HFFc6 (cell line): Measurements from ENCODE around the gene C20orf173. TPM values are rescaled to one million over a fixed set of nuclear protein-coding genes. Genes with fewer than 3 reads are reported as not detected.

ENCODE experiments used
- DNase-seq: peaks from one replicate; pipeline ENCODE4 v3.0.0-alpha.2; 2018
- H3K27ac Mint-ChIP-seq: 2 replicates; pipeline ENCODE4 v1.8.0; 2020; ENCODE audit warnings: mild to moderate bottlenecking, mixed read lengths
- H3K27me3 Mint-ChIP-seq: 2 replicates; pipeline ENCODE4 v1.8.0; 2021; ENCODE audit warnings: mild to moderate bottlenecking, moderate library complexity, mixed read lengths; ENCODE audit not compliant: insufficient read depth
- H3K36me3 Mint-ChIP-seq: 2 replicates; pipeline ENCODE4 v1.8.0; 2021; ENCODE audit warnings: low read depth, mixed read lengths
- H3K4me1 Mint-ChIP-seq: 2 replicates; pipeline ENCODE4 v1.8.0; 2020; ENCODE audit warnings: low read depth, mixed read lengths
- H3K4me3 Mint-ChIP-seq: 2 replicates; pipeline ENCODE4 v1.8.0; 2020; ENCODE audit warnings: mild to moderate bottlenecking, moderate library complexity, mixed read lengths
- H3K9me3 Mint-ChIP-seq: 2 replicates; pipeline ENCODE4 v1.8.0; 2020; ENCODE audit warnings: mild to moderate bottlenecking, mixed read lengths
- CTCF ChIP-seq: fragments of 200-600 bp; sonication (generic); IDR thresholded peaks from 2 replicates; pipeline ENCODE4 v1.5.0; 2021; ENCODE audit warnings: antibody characterized with exemption, mild to moderate bottlenecking
- total RNA-seq, 6 experiments: library from RNA; stranded (reverse); fragmentation: NEBNext Ultra II Directional; extraction: Animal tissue kit (Norgen Biotek cat#: 25700); gene quantifications; 2 replicates in 1 of 6; 3 replicates in 5 of 6; pipeline ENCODE4 v1.2.3, GENCODE V29; 2021

C20orf173 gene
- total RNA-seq, 6 experiments from 2014 or later: not detected

GRCh38 chr20:35490736-35491181 is 38.7 kb downstream of the C20orf173 start:
- no peak for DNase-seq
- no peaks in the 10 kb centered on the region for H3K4me1 Mint-ChIP-seq
- H3K27me3 Mint-ChIP-seq: no peaks in the 10 kb centered on the region; the same call in 1 of the 2 replicates
- no peak for TF ChIP-seq CTCF
- H3K36me3 Mint-ChIP-seq: peaks cover 39% of the 10 kb centered on the region
- H3K9me3 Mint-ChIP-seq: no peaks in the 10 kb centered on the region
- H3K4me3 Mint-ChIP-seq: no peak overlapping the region
- H3K27ac Mint-ChIP-seq: no peak overlapping the region

- Mint-ChIP-seq H3K27me3 (no peaks in the 10 kb centered on the region), H3K36me3 (peaks cover 33% of the 10 kb centered on the region), H3K4me1 (no peaks in the 10 kb centered on the region), H3K9me3 (no peaks in the 10 kb centered on the region), H3K4me3 (no peak overlapping the region), H3K27ac (no peak overlapping the region)
- DNase-seq: no peak
- TF ChIP-seq CTCF: no peak
Measured at GRCh38 chr20:35489717-35490116, 39.7 kb downstream of the C20orf173 start.

GRCh38 chr20:35487479-35487878 is 42.0 kb downstream of the C20orf173 start:
- Mint-ChIP-seq H3K27me3 (peaks cover 3% of the 10 kb centered on the region; the same call in 1 of the 2 replicates), H3K36me3 (peaks cover 41% of the 10 kb centered on the region), H3K4me1 (no peaks in the 10 kb centered on the region), H3K27ac (no peak overlapping the region), H3K4me3 (no peak overlapping the region), H3K9me3 (peaks cover 8% of the 10 kb centered on the region)
- no peak for TF ChIP-seq CTCF
- no peak for DNase-seq

- H3K4me3 Mint-ChIP-seq: no peak overlapping the region
- DNase-seq: no peak
- no peaks in the 10 kb centered on the region for H3K4me1 Mint-ChIP-seq
- H3K27me3 Mint-ChIP-seq: peaks cover 3% of the 10 kb centered on the region; the same call in 1 of the 2 replicates
- H3K27ac Mint-ChIP-seq: no peak overlapping the region
- TF ChIP-seq CTCF: no peak
- peaks cover 8% of the 10 kb centered on the region for H3K9me3 Mint-ChIP-seq
- H3K36me3 Mint-ChIP-seq: peaks cover 25% of the 10 kb centered on the region
Measured at GRCh38 chr20:35479798-35480197, 49.7 kb downstream of the C20orf173 start.

- TF ChIP-seq CTCF: no peak; the same call in 1 of the 2 replicates
- Mint-ChIP-seq H3K27ac (no peak overlapping the region), H3K27me3 (no peaks in the 10 kb centered on the region), H3K36me3 (peaks cover 18% of the 10 kb centered on the region), H3K4me3 (no peak overlapping the region), H3K9me3 (peaks cover 6% of the 10 kb centered on the region), H3K4me1 (no peaks in the 10 kb centered on the region)
- DNase-seq: no peak
Measured at GRCh38 chr20:35478804-35479472, 50.5 kb downstream of the C20orf173 start.

Other genes with a start within 250 kb of the C20orf173 start
- gene EIF6, start 244.9 kb downstream of the C20orf173 start, total RNA-seq: 100 to 1,000 TPM; 176 to 194 (median 185) TPM
- not detected for gene FAM83C, start 237.2 kb downstream of the C20orf173 start, total RNA-seq
- gene UQCC1, start 117.7 kb downstream of the C20orf173 start, total RNA-seq: 10 to 100 TPM; 38.6 to 51.1 (median 46.1) TPM
- gene GDF5, start 91.4 kb downstream of the C20orf173 start, total RNA-seq: under 1 TPM; 0.20 to 0.47 (median 0.35) TPM
- 10 to 100 TPM; 18.3 to 26.3 (median 22.9) TPM for gene CEP250, start 74.1 kb downstream of the C20orf173 start, total RNA-seq
- gene ERGIC3, start 12.4 kb upstream of the C20orf173 start, total RNA-seq: 100 to 1,000 TPM; 231 to 275 (median 239) TPM
- gene SPAG4, start 86.2 kb upstream of the C20orf173 start, total RNA-seq: 1 to 10 TPM; 2.2 to 3.6 (median 2.8) TPM
- gene CPNE1, start 135.2 kb upstream of the C20orf173 start, total RNA-seq: 100 to 1,000 TPM; 200 to 230 (median 213) TPM
- gene RBM12, start 135.2 kb upstream of the C20orf173 start, total RNA-seq: 10 to 100 TPM; 61.5 to 85.3 (median 78.7) TPM
- 10 to 100 TPM; 28.6 to 40.6 (median 34.6) TPM for gene NFS1, start 169.7 kb upstream of the C20orf173 start, total RNA-seq
- gene ROMO1, start 169.8 kb upstream of the C20orf173 start, total RNA-seq: 100 to 1,000 TPM; 158 to 236 (median 195) TPM
- gene RBM39, start 212.6 kb upstream of the C20orf173 start, total RNA-seq: 100 to 1,000 TPM; 162 to 198 (median 185) TPM
- gene PHF20, start 242.4 kb upstream of the C20orf173 start, total RNA-seq: 10 to 100 TPM; 31.5 to 40.9 (median 36.2) TPM